ENCODE data around the gene VTCN1. TPM values are rescaled to one million over a fixed set of nuclear protein-coding genes. Genes with fewer than 3 reads are reported as not detected.

VTCN1 gene
- total and polyA plus RNA-seq, 2 of the 8 experiments (the other 6 are each of a cell fraction or from before 2014, with no cell fraction given) = 0.32 TPM; not detected in 1

DNA sequence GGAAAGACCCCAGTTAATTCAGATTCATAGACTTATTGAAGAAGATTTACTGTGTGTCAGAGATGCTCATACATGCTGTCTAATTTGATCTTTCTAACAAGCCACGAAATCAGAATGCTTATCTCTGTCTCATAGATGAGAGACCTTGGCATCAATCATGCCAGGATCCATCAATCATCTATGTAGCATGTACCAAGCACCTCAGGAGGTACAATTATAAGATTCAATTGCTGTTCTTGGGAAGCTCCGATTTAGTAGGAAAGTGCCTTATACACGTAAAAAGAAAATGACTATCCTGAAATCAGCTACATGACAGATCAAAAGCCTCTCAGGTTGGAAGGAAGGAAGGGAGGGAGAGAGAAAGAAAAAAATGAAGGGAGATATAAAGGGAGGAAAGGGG is 18.5 kb upstream of the VTCN1 start:
- no peak overlapping the region for H3K18ac ChIP-seq (ENCODE audit: extremely low read depth, low read length)
- H3K27me3 ChIP-seq (replicated peaks in 1 of 4; ENCODE audit: control insufficient read depth in 3 of 4, extremely low read depth in 1 of 4, insufficient read depth in 3 of 4, low read length in 3 of 4) = no peaks in the 10 kb centered on the region
- no peak overlapping the region for H2BK15ac ChIP-seq (ENCODE audit: low read length)
- no peak for TF ChIP-seq SIRT6 (IDR thresholded peaks at IDR 0.05; ENCODE audit: low read length)
- TF ChIP-seq JUND (IDR thresholded peaks at IDR 0.05; ENCODE audit: low read length) = no peak
- no peak for TF ChIP-seq CBX8 (IDR thresholded peaks at IDR 0.05; ENCODE audit: borderline replicate concordance, low read depth, low read length)
- TF ChIP-seq, protein P1, sequence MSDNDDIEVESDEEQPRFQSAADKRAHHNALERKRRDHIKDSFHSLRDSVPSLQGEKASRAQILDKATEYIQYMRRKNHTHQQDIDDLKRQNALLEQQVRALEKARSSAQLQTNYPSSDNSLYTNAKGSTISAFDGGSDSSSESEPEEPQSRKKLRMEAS (IDR thresholded peaks at IDR 0.05) = no peak
- no peak for TF ChIP-seq SRF (IDR thresholded peaks at IDR 0.05; ENCODE audit: low read depth, low read length)
- TF ChIP-seq RFX5 (IDR thresholded peaks at IDR 0.05; ENCODE audit: borderline replicate concordance, low read depth, low read length) = no peak
- TF ChIP-seq, protein P2, sequence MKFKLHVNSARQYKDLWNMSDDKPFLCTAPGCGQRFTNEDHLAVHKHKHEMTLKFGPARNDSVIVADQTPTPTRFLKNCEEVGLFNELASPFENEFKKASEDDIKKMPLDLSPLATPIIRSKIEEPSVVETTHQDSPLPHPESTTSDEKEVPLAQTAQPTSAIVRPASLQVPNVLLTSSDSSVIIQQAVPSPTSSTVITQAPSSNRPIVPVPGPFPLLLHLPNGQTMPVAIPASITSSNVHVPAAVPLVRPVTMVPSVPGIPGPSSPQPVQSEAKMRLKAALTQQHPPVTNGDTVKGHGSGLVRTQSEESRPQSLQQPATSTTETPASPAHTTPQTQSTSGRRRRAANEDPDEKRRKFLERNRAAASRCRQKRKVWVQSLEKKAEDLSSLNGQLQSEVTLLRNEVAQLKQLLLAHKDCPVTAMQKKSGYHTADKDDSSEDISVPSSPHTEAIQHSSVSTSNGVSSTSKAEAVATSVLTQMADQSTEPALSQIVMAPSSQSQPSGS (IDR thresholded peaks at IDR 0.05; ENCODE audit: low read length) = no peak
- no peak overlapping the region for H3K23ac ChIP-seq (ENCODE audit: insufficient read length)
- CTCF ChIA-PET (ENCODE audit: partially characterized antibody) = no interaction called here
- no peak overlapping the region for H2AFZ ChIP-seq (ENCODE audit: low read length)
- no peak overlapping the region for H2AK5ac ChIP-seq (ENCODE audit: low read depth, low read length)
- no peak overlapping the region for H3K27ac ChIP-seq (ENCODE audit: low read depth, low read length)
- POLR2A ChIA-PET (ENCODE audit: partially characterized antibody) = no interaction called here
- H3K36me3 ChIP-seq (ENCODE audit: control insufficient read depth in 2 of 4, insufficient read depth in 4 of 4, low read length in 3 of 4) = no peaks in the 10 kb centered on the region
- no peaks in the 10 kb centered on the region for H3K23me2 ChIP-seq (ENCODE audit: low read depth, low read length)
- H4K91ac ChIP-seq (replicated peaks; ENCODE audit: insufficient read length, low read length) = no peak overlapping the region
- H2BK5ac ChIP-seq (ENCODE audit: low read depth, low read length) = no peak overlapping the region
- no peaks in the 10 kb centered on the region for H4K20me1 ChIP-seq (replicated peaks in 1 of 2; ENCODE audit: control insufficient read depth in 1 of 2, insufficient read depth in 2 of 2, low read length in 2 of 2)
- no peak overlapping the region for H4K8ac ChIP-seq (ENCODE audit: extremely low read depth, insufficient read depth, low read length)
- no peak overlapping the region for H2BK120ac ChIP-seq (replicated peaks; ENCODE audit: low read depth, low read length)
- H3K79me1 ChIP-seq (ENCODE audit: low read depth, low read length) = no peaks in the 10 kb centered on the region
- no peaks in the 10 kb centered on the region for H3K4me1 ChIP-seq (replicated peaks in 1 of 4; ENCODE audit: control insufficient read depth in 3 of 4, insufficient read depth in 4 of 4, low read length in 3 of 4)
- no peak overlapping the region for H4K5ac ChIP-seq (ENCODE audit: insufficient read length, low read depth, low read length)
- H3K9ac ChIP-seq (replicated peaks in 1 of 4; ENCODE audit: extremely low read depth in 1 of 4, low read depth in 3 of 4, low read length in 3 of 4) = no peak overlapping the region
- H2BK12ac ChIP-seq (ENCODE audit: low read depth, low read length) = no peak overlapping the region
- H3K9me3 ChIP-seq (ENCODE audit: insufficient read depth in 2 of 2, low read depth in 1 of 2, low read length in 1 of 2) = no peaks in the 10 kb centered on the region
- FAIRE-seq = no peak
- DNase-seq (ENCODE audit: low read depth in 1 of 2, low spot score in 2 of 2) = no peak
- no peak overlapping the region for H3K4me2 ChIP-seq (ENCODE audit: insufficient read depth in 1 of 2, low read depth in 2 of 2, low read length in 2 of 2)
- no peak overlapping the region for H3K56ac ChIP-seq (replicated peaks; ENCODE audit: insufficient read length, low read depth, low read length)
- WGBS, 2 experiments (ENCODE audit: extremely low coverage in 1 of 2, insufficient coverage in 1 of 2, insufficient read length in 1 of 2, insufficient replicate concordance in 2 of 2, low coverage in 1 of 2, low lambda C conversion rate in 2 of 2, missing lambda C conversion rate in 1 of 2) = 80% methylated on average over 3 of the region's 3 CpGs; no CpG with 5 or more reads in 1 of the 2 experiments
- no peak overlapping the region for H3K4me3 ChIP-seq (ENCODE audit: extremely low read depth in 1 of 4, insufficient read depth in 2 of 4, low read depth in 3 of 4, low read length in 4 of 4)
- H3K14ac ChIP-seq (ENCODE audit: insufficient read length) = no peak overlapping the region
- H3K79me2 ChIP-seq (ENCODE audit: control insufficient read depth in 1 of 2, insufficient read depth in 2 of 2, low read length in 2 of 2) = no peaks in the 10 kb centered on the region
- H3K4ac ChIP-seq (replicated peaks; ENCODE audit: insufficient read length, low read depth, low read length) = no peak overlapping the region
- no peak overlapping the region for H2BK20ac ChIP-seq (ENCODE audit: low read length)

Measured in H1 (cell line).